ENCODE measurements around the gene TXNRD3. TPM values are rescaled to one million over a fixed set of nuclear protein-coding genes. Genes with fewer than 3 reads are reported as not detected.
"Not testable (repeated sequence)": the region's sequence is repeated elsewhere in the genome, so short reads cannot be mapped to it uniquely, and the experiment has no call there.

The TXNRD3 gene
- polyA plus RNA-seq, 4 donors = 17.7 to 20.9 (median 18.1) TPM

GRCh38 chr3:126606001-126606400, 48.9 kb downstream of the TXNRD3 start:
- DNase-seq (ENCODE audit: low read depth in 4 of 4, low spot score in 2 of 4) = no peak

- no peak for DNase-seq (ENCODE audit: low read depth in 4 of 4, low spot score in 2 of 4)
Observed at GRCh38 chr3:126604691-126605090, 50.2 kb downstream of the TXNRD3 start.

- DNase-seq (ENCODE audit: low read depth in 4 of 4, low spot score in 2 of 4) = no peak
Observed at GRCh38 chr3:126599101-126599500, 55.8 kb downstream of the TXNRD3 start.

- DNase-seq (ENCODE audit: low read depth in 4 of 4, low spot score in 2 of 4) = not testable (repeated sequence)
Observed at GRCh38 chr3:126595479-126595878, 59.4 kb downstream of the TXNRD3 start.

GRCh38 chr3:126591515-126591914, 63.4 kb downstream of the TXNRD3 start:
- not testable (repeated sequence) for DNase-seq (ENCODE audit: low read depth in 4 of 4, low spot score in 2 of 4)

- no peak for DNase-seq (ENCODE audit: low read depth in 4 of 4, low spot score in 2 of 4)
Observed at GRCh38 chr3:126582311-126582710, 72.6 kb downstream of the TXNRD3 start.

- DNase-seq (ENCODE audit: low read depth in 4 of 4, low spot score in 2 of 4) = no peak
Observed at GRCh38 chr3:126581569-126581968, 73.4 kb downstream of the TXNRD3 start.

- no peak for DNase-seq (ENCODE audit: low read depth in 4 of 4, low spot score in 2 of 4)
Observed at GRCh38 chr3:126580746-126581145, 74.2 kb downstream of the TXNRD3 start.

GRCh38 chr3:126578702-126579101, 76.2 kb downstream of the TXNRD3 start:
- DNase-seq (ENCODE audit: low read depth in 4 of 4, low spot score in 2 of 4) = no peak

- DNase-seq (ENCODE audit: low read depth in 4 of 4, low spot score in 2 of 4) = no peak
Observed at GRCh38 chr3:126577261-126577660, 77.7 kb downstream of the TXNRD3 start.

- DNase-seq (ENCODE audit: low read depth in 4 of 4, low spot score in 2 of 4) = no peak
Observed at GRCh38 chr3:126573492-126574117, 81.3 kb downstream of the TXNRD3 start.

- DNase-seq (ENCODE audit: low read depth in 4 of 4, low spot score in 2 of 4) = no peak
Observed at GRCh38 chr3:126571078-126571477, 83.8 kb downstream of the TXNRD3 start.

- DNase-seq (ENCODE audit: low read depth in 4 of 4, low spot score in 2 of 4) = no peak
Observed at GRCh38 chr3:126570103-126570541, 84.8 kb downstream of the TXNRD3 start.

- no peak for DNase-seq (ENCODE audit: low read depth in 4 of 4, low spot score in 2 of 4)
Observed at GRCh38 chr3:126569390-126569975, 85.4 kb downstream of the TXNRD3 start.

- no peak for DNase-seq (ENCODE audit: low read depth in 4 of 4, low spot score in 2 of 4)
Observed at GRCh38 chr3:126568776-126569342, 86.1 kb downstream of the TXNRD3 start.

- DNase-seq (ENCODE audit: low read depth in 4 of 4, low spot score in 2 of 4) = no peak
Observed at GRCh38 chr3:126567696-126568438, 87.1 kb downstream of the TXNRD3 start.

GRCh38 chr3:126562737-126563276, 92.1 kb downstream of the TXNRD3 start:
- DNase-seq (ENCODE audit: low read depth in 4 of 4, low spot score in 2 of 4) = no peak

- no peak for DNase-seq (ENCODE audit: low read depth in 4 of 4, low spot score in 2 of 4)
Observed at GRCh38 chr3:126558336-126559071, 96.4 kb downstream of the TXNRD3 start, which contains the start of gene C3orf22. Gene C3orf22, minus strand, starts transcription at chr3:126558932. Its CDS starts 5,542 bp downstream, at chr3:126553390.

- no peak for DNase-seq (ENCODE audit: low read depth in 4 of 4, low spot score in 2 of 4)
Observed at GRCh38 chr3:126557761-126558160, 97.2 kb downstream of the TXNRD3 start.

GRCh38 chr3:126557415-126557745, 97.5 kb downstream of the TXNRD3 start:
- DNase-seq (ENCODE audit: low read depth in 4 of 4, low spot score in 2 of 4) = no peak
